Tibial artery (tissue), 4 donors: ENCODE results near the gene MBNL2.

ENCODE experiments used
- DNase-seq, 2 donors: peaks; one replicate each; pipeline ENCODE4 v3.0.0-alpha.2; 2019
- H3K27ac ChIP-seq, 2 donors: fragments of 200-600 bp; sonication (generic) in 1 of 2; 1 replicate in 1 of 2; 2 replicates in 1 of 2; pipeline ENCODE4 v1.5.1; 2018 to 2019; ENCODE audit warnings: mild to moderate bottlenecking in 1 of 2
- H3K27me3 ChIP-seq, 2 donors: fragments of 200-600 bp; sonication (generic) in 1 of 2; one replicate each; pipeline versions ENCODE4 v1.5.1 to v1.6.0; 2016 to 2019
- H3K36me3 ChIP-seq, 3 donors: fragments of 200-600 bp; sonication (generic) in 2 of 3; one replicate each; pipeline ENCODE4 v1.5.1; 2016 to 2019; ENCODE audit warnings: mild to moderate bottlenecking in 2 of 3
- H3K4me1 ChIP-seq, 4 donors: fragments of 200-600 bp; sonication (generic) in 2 of 4; 1 replicate in 3 of 4; 2 replicates in 1 of 4; pipeline ENCODE4 v1.5.1; 2016 to 2019
- H3K4me3 ChIP-seq, 2 donors: fragments of 200-600 bp; sonication (generic) in 1 of 2; 1 replicate in 1 of 2; 2 replicates in 1 of 2; pipeline ENCODE4 v1.5.1; 2018 to 2019; ENCODE audit warnings: mild to moderate bottlenecking in 2 of 2
- H3K9me3 ChIP-seq, 3 donors: fragments of 200-600 bp; sonication (generic) in 1 of 3; one replicate each; pipeline ENCODE4 v1.5.1; 2016 to 2019
- CTCF ChIP-seq, 2 experiments: fragments of 200-600 bp in 1 of 2; fragments of 450-650 bp in 1 of 2; IDR thresholded peaks; one replicate each; pipeline ENCODE4 v1.5.1; 2017 to 2019; ENCODE audit warnings: antibody characterized with exemption in 2 of 2, mild to moderate bottlenecking in 1 of 2, moderate library complexity in 1 of 2
- intact Hi-C: fragments of 100-400 bp; cut with DNase I; formaldehyde crosslinking; loops from one replicate; pipeline ENCODE4 v1.15.0; 2023; ENCODE audit warnings: low total_unique reads

MBNL2 gene

GRCh38 chr13:97268772-97269171, 46.6 kb downstream of the MBNL2 start:
- Histone ChIP-seq H3K27ac (peak overlapping the region; percentile 26 to 51), H3K4me1 (peaks cover 0 to 92% (median 58%) of the 10 kb centered on the region in 4 donors), H3K4me3 (no peak overlapping the region), H3K27me3 (no peaks in the 10 kb centered on the region), H3K9me3 (no peaks in the 10 kb centered on the region), H3K36me3 (no peaks in the 10 kb centered on the region)
- intact Hi-C loops = no loop called here
- DNase-seq = no peak
- no peak for TF ChIP-seq CTCF (IDR thresholded peaks at IDR 0.05)

- H3K27ac ChIP-seq = peak overlapping the region; percentile 26 to 51
- H3K36me3 ChIP-seq = no peaks in the 10 kb centered on the region
- peaks cover 0 to 97% (median 65%) of the 10 kb centered on the region in 4 donors for H3K4me1 ChIP-seq
- H3K4me3 ChIP-seq = no peak overlapping the region
- DNase-seq = no peak
- no peaks in the 10 kb centered on the region for H3K27me3 ChIP-seq
- no peak for TF ChIP-seq CTCF (IDR thresholded peaks at IDR 0.05)
- intact Hi-C loops = no loop called here
- no peaks in the 10 kb centered on the region for H3K9me3 ChIP-seq
Observed at GRCh38 chr13:97269603-97270002, 47.5 kb downstream of the MBNL2 start.

- Histone ChIP-seq H3K4me3 (no peak overlapping the region), H3K9me3 (no peaks in the 10 kb centered on the region), H3K36me3 (no peaks in the 10 kb centered on the region), H3K27me3 (no peaks in the 10 kb centered on the region), H3K27ac (peak overlapping the region; percentile 65 to 72), H3K4me1 (peaks cover 0 to 97% (median 71%) of the 10 kb centered on the region in 4 donors)
- intact Hi-C loops = no loop called here
- DNase-seq = no peak
- no peak for TF ChIP-seq CTCF (IDR thresholded peaks at IDR 0.05)
Observed at GRCh38 chr13:97272526-97272925, 50.4 kb downstream of the MBNL2 start.

- H3K27ac ChIP-seq = peak overlapping the region; percentile 65 to 72
- DNase-seq = no peak
- H3K36me3 ChIP-seq = no peaks in the 10 kb centered on the region
- no peaks in the 10 kb centered on the region for H3K9me3 ChIP-seq
- intact Hi-C loops = no loop called here
- TF ChIP-seq CTCF (IDR thresholded peaks at IDR 0.05) = no peak
- H3K4me1 ChIP-seq = peaks cover 0 to 97% (median 67%) of the 10 kb centered on the region in 4 donors
- no peaks in the 10 kb centered on the region for H3K27me3 ChIP-seq
- no peak overlapping the region for H3K4me3 ChIP-seq
Observed at GRCh38 chr13:97273341-97273831, 51.3 kb downstream of the MBNL2 start.

GRCh38 chr13:97274829-97275649, 52.9 kb downstream of the MBNL2 start:
- no peaks in the 10 kb centered on the region for H3K36me3 ChIP-seq
- no peak overlapping the region for H3K4me3 ChIP-seq
- peak overlapping the region; percentile 65 to 72 for H3K27ac ChIP-seq
- no peaks in the 10 kb centered on the region for H3K27me3 ChIP-seq
- TF ChIP-seq CTCF (IDR thresholded peaks at IDR 0.05) = no peak
- H3K9me3 ChIP-seq = no peaks in the 10 kb centered on the region
- intact Hi-C loops = no loop called here
- DNase-seq = no peak
- H3K4me1 ChIP-seq = peaks cover 0 to 97% (median 64%) of the 10 kb centered on the region in 4 donors
